Nephron progenitor cell (in vitro differentiated cells): ENCODE results near the gene SLC12A3.
A peak's percentile ranks its signal among the peaks of the same experiment; 100 is the strongest.

Experiments
- DNase-seq: peaks from one replicate; pipeline ENCODE4 v3.0.0; 2021
- H3K27ac Mint-ChIP-seq: 2 replicates; pipeline ENCODE4 v1.8.0; 2021; ENCODE audit warnings: mild to moderate bottlenecking, moderate library complexity, mixed read lengths
- H3K27me3 Mint-ChIP-seq: 2 replicates; pipeline ENCODE4 v1.8.0; 2021; ENCODE audit warnings: mild to moderate bottlenecking, low read depth, mixed read lengths; ENCODE audit not compliant: poor library complexity
- H3K36me3 Mint-ChIP-seq: 2 replicates; pipeline ENCODE4 v1.8.0; 2021; ENCODE audit warnings: low read depth, mixed read lengths
- H3K4me1 Mint-ChIP-seq: 2 replicates; pipeline ENCODE4 v1.8.0; 2021; ENCODE audit warnings: mixed read lengths
- H3K4me3 Mint-ChIP-seq: 2 replicates; pipeline ENCODE4 v1.8.0; 2021; ENCODE audit warnings: mild to moderate bottlenecking, moderate library complexity, mixed read lengths
- H3K9me3 Mint-ChIP-seq: 2 replicates; pipeline ENCODE4 v1.8.0; 2021; ENCODE audit warnings: mild to moderate bottlenecking, moderate library complexity, mixed read lengths
- CTCF ChIP-seq: fragments of 200-600 bp; sonication (generic); IDR thresholded peaks from 2 replicates; pipeline ENCODE4 v1.5.0; 2021; ENCODE audit warnings: antibody characterized with exemption

Gene SLC12A3

GRCh38 chr16:56918467-56919012 is 53.5 kb downstream of the SLC12A3 start:
- no peak overlapping the region for H3K27ac Mint-ChIP-seq
- TF ChIP-seq CTCF: no peak
- H3K4me3 Mint-ChIP-seq: no peak overlapping the region
- peaks cover 51% of the 10 kb centered on the region for H3K4me1 Mint-ChIP-seq
- no peaks in the 10 kb centered on the region for H3K9me3 Mint-ChIP-seq
- no peaks in the 10 kb centered on the region for H3K36me3 Mint-ChIP-seq
- DNase-seq: no peak
- peaks cover 39% of the 10 kb centered on the region for H3K27me3 Mint-ChIP-seq

GRCh38 chr16:56919099-56919800 is 54.2 kb downstream of the SLC12A3 start:
- no peak overlapping the region for H3K4me3 Mint-ChIP-seq
- H3K9me3 Mint-ChIP-seq: no peaks in the 10 kb centered on the region
- H3K36me3 Mint-ChIP-seq: no peaks in the 10 kb centered on the region
- TF ChIP-seq CTCF: no peak
- no peak for DNase-seq
- H3K27ac Mint-ChIP-seq: peak overlapping the region; percentile 57
- H3K27me3 Mint-ChIP-seq: peaks cover 44% of the 10 kb centered on the region
- peaks cover 46% of the 10 kb centered on the region for H3K4me1 Mint-ChIP-seq

- no peak for DNase-seq
- TF ChIP-seq CTCF: no peak
- no peak overlapping the region for H3K4me3 Mint-ChIP-seq
- peaks cover 31% of the 10 kb centered on the region for H3K4me1 Mint-ChIP-seq
- H3K36me3 Mint-ChIP-seq: no peaks in the 10 kb centered on the region
- H3K9me3 Mint-ChIP-seq: no peaks in the 10 kb centered on the region
- peaks cover 53% of the 10 kb centered on the region for H3K27me3 Mint-ChIP-seq
- no peak overlapping the region for H3K27ac Mint-ChIP-seq
Observed at GRCh38 chr16:56921571-56921970, 56.6 kb downstream of the SLC12A3 start.

- peaks cover 3% of the 10 kb centered on the region for H3K9me3 Mint-ChIP-seq
- H3K36me3 Mint-ChIP-seq: no peaks in the 10 kb centered on the region
- TF ChIP-seq CTCF: no peak
- DNase-seq: no peak
- H3K4me1 Mint-ChIP-seq: peaks cover 19% of the 10 kb centered on the region
- H3K4me3 Mint-ChIP-seq: no peak overlapping the region
- no peak overlapping the region for H3K27ac Mint-ChIP-seq
- H3K27me3 Mint-ChIP-seq: peaks cover 59% of the 10 kb centered on the region
Observed at GRCh38 chr16:56923481-56924091, 58.6 kb downstream of the SLC12A3 start.

GRCh38 chr16:56927471-56927870 is 62.5 kb downstream of the SLC12A3 start:
- Mint-ChIP-seq H3K4me3 (no peak overlapping the region), H3K4me1 (peaks cover 16% of the 10 kb centered on the region), H3K27ac (no peak overlapping the region), H3K27me3 (peaks cover 44% of the 10 kb centered on the region), H3K36me3 (no peaks in the 10 kb centered on the region), H3K9me3 (peaks cover 3% of the 10 kb centered on the region)
- TF ChIP-seq CTCF: no peak
- DNase-seq: no peak
